BE2C (cell line): ENCODE measurements around the gene ME1.
"Not testable (repeated sequence)": the region's sequence is repeated elsewhere in the genome, so short reads cannot be mapped to it uniquely, and the experiment has no call there.

ENCODE experiments used
- DNase-seq: peaks from one replicate; pipeline ENCODE4 v3.0.0-alpha.2; 2020
- H3K27me3 ChIP-seq: fragments of 250-450 bp; sonication (Bioruptor Pico); 2 replicates; pipeline ENCODE4 v1.5.1; 2020; ENCODE audit warnings: mild to moderate bottlenecking
- H3K36me3 ChIP-seq: fragments of 250-450 bp; sonication (Bioruptor Pico); 2 replicates; pipeline ENCODE4 v1.5.1; 2020; ENCODE audit warnings: mild to moderate bottlenecking
- H3K4me1 ChIP-seq: fragments of 250-450 bp; sonication (Bioruptor Pico); 2 replicates; pipeline ENCODE4 v1.5.1; 2020
- H3K4me3 ChIP-seq: 2 replicates; pipeline ENCODE4 v1.5.1; 2011; ENCODE audit warnings: low read depth, low read length
- H3K9me3 ChIP-seq: fragments of 250-450 bp; sonication (Bioruptor Pico); 2 replicates; pipeline ENCODE4 v1.5.1; 2020
- TF ChIP-seq, protein P1 (sequence below): IDR thresholded peaks from 2 replicates; pipeline ENCODE4 v1.5.1; 2012; ENCODE audit warnings: mild to moderate bottlenecking, low read depth, low read length

The ME1 gene

DNA sequence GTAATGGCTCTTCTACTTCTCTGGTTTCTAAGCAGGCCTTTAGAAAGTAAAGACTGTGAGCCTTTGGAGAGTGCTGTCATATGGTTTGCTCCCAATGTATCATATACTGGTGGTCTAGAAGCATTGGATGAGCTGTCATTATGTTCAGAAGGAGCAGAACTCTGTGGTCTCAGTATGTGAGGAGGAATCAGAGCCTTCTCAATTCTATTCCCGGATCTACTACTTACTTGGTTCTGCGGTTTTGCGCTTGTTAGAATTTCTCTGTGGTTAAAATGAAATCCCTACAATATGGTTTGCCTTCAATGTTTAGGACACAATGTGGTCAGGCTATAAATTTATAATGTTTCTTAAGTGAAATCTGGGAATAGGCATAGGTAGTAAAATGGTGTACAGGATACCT, 173.1 kb downstream of the ME1 start:
- TF ChIP-seq, protein P1, sequence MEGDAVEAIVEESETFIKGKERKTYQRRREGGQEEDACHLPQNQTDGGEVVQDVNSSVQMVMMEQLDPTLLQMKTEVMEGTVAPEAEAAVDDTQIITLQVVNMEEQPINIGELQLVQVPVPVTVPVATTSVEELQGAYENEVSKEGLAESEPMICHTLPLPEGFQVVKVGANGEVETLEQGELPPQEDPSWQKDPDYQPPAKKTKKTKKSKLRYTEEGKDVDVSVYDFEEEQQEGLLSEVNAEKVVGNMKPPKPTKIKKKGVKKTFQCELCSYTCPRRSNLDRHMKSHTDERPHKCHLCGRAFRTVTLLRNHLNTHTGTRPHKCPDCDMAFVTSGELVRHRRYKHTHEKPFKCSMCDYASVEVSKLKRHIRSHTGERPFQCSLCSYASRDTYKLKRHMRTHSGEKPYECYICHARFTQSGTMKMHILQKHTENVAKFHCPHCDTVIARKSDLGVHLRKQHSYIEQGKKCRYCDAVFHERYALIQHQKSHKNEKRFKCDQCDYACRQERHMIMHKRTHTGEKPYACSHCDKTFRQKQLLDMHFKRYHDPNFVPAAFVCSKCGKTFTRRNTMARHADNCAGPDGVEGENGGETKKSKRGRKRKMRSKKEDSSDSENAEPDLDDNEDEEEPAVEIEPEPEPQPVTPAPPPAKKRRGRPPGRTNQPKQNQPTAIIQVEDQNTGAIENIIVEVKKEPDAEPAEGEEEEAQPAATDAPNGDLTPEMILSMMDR, result no peak
- no peak overlapping the region for H3K4me3 ChIP-seq
- H3K9me3 ChIP-seq, result no peaks in the 10 kb centered on the region
- DNase-seq, result no peak
- H3K27me3 ChIP-seq, result no peaks in the 10 kb centered on the region
- no peaks in the 10 kb centered on the region for H3K36me3 ChIP-seq
- no peaks in the 10 kb centered on the region for H3K4me1 ChIP-seq

DNA sequence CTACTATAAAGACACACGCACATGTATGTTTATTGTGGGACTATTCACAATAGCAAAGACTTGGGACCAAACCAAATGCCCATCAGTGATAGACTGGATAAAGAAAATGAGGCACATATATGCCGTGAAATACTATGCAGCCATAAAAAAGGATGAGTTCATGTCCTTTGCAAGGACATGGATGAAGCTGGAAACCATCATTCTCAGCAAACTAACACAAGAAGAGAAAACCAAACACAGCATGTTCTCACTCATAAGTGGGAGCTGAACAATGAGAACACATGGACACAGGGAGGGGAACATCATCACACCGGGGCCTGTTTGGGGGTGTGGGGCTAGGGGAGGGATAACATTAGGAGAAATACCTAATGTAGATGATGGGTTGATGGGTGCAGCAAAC, 174.1 kb downstream of the ME1 start:
- not testable (repeated sequence) for H3K9me3 ChIP-seq, H3K27me3 ChIP-seq, DNase-seq, H3K4me1 ChIP-seq, H3K4me3 ChIP-seq, H3K36me3 ChIP-seq

DNA sequence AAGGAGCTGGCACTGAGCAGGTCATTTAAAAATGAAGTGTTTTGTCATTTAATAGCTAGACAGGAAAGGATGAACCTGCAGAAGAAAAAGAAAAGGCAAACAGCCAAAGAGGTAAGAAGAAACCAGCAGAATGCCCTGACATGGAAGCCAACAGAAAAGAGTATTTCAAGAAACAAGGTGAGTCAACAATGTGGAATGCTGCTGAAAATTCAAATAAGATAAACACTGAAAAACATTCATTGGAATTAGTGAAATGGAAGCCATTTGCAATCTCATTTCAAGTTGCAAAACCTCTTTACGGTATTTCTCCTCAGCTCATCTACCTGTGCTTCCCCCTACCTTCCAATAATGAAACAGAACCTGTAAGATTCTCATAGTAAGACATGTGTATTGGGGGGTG, 178.1 kb downstream of the ME1 start:
- no peaks in the 10 kb centered on the region for H3K4me1 ChIP-seq
- H3K4me3 ChIP-seq, result no peak overlapping the region
- TF ChIP-seq, protein P1, result no peak
- no peaks in the 10 kb centered on the region for H3K36me3 ChIP-seq
- H3K27me3 ChIP-seq, result no peaks in the 10 kb centered on the region
- DNase-seq, result no peak
- no peaks in the 10 kb centered on the region for H3K9me3 ChIP-seq

DNA sequence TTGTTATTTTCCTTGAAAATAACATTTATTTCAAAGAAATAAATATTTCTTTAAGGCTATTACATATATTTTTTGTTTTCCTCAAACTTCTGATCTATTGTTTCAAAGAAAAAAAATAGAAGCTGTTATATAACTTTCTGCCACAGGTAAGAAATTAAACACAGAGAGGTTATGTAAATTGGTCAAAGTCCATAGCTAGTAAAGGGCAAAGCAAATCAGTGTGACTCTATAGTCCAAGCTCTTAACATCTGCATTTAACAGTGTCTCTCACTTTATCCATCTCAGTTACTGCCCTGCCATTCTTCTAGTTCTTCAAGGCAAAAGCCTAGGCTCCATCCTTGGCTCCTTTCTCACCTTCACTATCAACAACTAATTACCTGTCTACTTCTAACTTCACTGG, 180.6 kb downstream of the ME1 start:
- H3K4me1 ChIP-seq, result no peaks in the 10 kb centered on the region
- H3K27me3 ChIP-seq, result no peaks in the 10 kb centered on the region
- H3K9me3 ChIP-seq, result no peaks in the 10 kb centered on the region
- H3K4me3 ChIP-seq, result no peak overlapping the region
- no peaks in the 10 kb centered on the region for H3K36me3 ChIP-seq
- TF ChIP-seq, protein P1, result no peak
- DNase-seq, result no peak

DNA sequence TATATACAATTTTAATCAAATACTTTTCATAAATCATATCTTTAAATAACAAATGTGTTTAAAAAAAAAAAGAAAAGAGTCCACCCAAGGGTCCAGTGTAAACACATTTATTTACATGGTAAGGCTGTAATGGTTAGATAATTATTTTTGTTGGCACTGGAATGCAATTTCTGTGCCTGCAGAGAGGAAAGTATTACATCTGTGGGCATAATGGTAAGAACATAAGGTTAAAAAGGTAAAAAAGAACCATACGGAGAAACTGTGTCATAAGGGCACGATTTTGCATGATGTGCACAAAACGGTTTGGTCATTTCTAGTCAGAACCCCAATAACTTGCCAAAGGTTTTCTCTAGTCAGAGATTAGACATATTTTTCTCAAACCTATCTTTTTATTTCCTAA, 183.4 kb downstream of the ME1 start:
- Histone ChIP-seq H3K27me3 (no peaks in the 10 kb centered on the region), H3K4me3 (no peak overlapping the region), H3K4me1 (no peaks in the 10 kb centered on the region), H3K9me3 (no peaks in the 10 kb centered on the region), H3K36me3 (no peaks in the 10 kb centered on the region)
- no peak for DNase-seq
- TF ChIP-seq, protein P1, result no peak

DNA sequence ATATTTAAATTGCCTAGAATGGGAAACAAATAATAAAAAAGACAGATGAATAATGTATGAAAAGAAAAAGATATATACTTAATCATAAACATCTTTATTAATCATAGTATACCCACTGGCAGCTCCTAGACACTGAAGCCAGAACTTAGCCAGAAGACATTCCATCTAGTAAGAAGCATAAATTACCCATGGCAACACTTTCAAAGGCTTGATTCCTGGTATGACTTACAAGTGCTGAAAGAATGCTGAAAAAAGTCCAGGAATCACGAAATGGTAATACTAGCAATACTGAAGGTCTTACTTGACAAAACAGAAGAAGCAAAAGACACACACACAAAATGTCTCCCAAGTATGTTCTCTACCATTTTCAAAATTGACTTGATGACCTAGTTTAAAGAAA, 199.7 kb downstream of the ME1 start:
- Histone ChIP-seq H3K36me3 (no peaks in the 10 kb centered on the region), H3K4me1 (no peaks in the 10 kb centered on the region), H3K9me3 (no peaks in the 10 kb centered on the region), H3K27me3 (no peaks in the 10 kb centered on the region), H3K4me3 (no peak overlapping the region)
- TF ChIP-seq, protein P1, result no peak
- no peak for DNase-seq

DNA sequence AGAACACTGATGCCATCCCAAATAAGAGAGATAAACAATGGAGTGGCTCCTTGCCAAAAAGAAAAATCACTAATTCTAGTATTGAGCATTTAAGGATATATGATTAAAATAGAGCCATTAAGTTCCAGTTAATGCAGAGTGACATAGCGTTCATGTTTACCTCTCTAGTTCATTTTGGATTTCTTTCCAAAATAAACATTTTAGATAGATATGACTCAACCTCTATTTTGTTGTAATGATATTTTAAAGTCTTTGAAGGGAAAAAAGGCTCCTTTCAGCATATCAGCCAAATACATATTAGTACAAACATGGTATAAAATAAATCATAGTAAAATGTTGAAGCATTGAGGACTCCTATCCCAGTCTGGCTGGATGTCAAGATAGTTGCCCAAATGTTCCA, 204.3 kb downstream of the ME1 start:
- H3K27me3 ChIP-seq, result no peaks in the 10 kb centered on the region
- H3K36me3 ChIP-seq, result no peaks in the 10 kb centered on the region
- no peaks in the 10 kb centered on the region for H3K9me3 ChIP-seq
- DNase-seq, result no peak
- TF ChIP-seq, protein P1, result no peak
- no peak overlapping the region for H3K4me3 ChIP-seq
- H3K4me1 ChIP-seq, result no peaks in the 10 kb centered on the region
